ENCODE data around the gene LAMTOR5.

DNA sequence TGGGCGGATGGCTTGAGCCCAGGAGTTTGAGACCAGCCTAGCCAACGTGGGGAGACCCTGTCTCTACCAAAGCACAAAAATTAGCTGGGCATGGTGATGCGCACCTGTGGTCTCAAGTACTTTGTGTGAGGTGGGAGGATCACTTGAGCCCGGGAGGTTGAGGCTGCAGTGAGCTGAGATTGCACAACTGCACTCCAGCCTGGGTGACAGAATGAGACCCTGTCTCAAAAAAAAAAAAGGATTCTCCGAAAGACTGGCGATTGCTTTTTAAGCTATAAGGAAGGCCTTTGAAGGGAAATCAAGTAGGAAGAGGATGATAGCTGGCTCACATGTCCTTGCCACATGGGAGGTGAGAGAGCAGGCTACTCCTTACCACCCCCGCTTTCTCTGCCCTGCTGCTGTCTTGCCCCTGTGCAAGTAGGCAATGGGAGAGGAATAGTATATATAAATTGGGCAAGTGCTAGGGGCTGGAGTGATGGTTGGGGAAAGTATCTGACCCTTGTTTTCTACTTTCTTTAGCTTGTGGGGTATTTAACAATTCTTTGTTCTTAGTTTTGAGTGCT is 3.8 kb upstream of the LAMTOR5 start:
- no peak for TF ChIP-seq TAF1 (IDR thresholded peaks at IDR 0.05; ENCODE audit: borderline replicate concordance, insufficient read depth, low read length)
- TF ChIP-seq, protein P1, sequence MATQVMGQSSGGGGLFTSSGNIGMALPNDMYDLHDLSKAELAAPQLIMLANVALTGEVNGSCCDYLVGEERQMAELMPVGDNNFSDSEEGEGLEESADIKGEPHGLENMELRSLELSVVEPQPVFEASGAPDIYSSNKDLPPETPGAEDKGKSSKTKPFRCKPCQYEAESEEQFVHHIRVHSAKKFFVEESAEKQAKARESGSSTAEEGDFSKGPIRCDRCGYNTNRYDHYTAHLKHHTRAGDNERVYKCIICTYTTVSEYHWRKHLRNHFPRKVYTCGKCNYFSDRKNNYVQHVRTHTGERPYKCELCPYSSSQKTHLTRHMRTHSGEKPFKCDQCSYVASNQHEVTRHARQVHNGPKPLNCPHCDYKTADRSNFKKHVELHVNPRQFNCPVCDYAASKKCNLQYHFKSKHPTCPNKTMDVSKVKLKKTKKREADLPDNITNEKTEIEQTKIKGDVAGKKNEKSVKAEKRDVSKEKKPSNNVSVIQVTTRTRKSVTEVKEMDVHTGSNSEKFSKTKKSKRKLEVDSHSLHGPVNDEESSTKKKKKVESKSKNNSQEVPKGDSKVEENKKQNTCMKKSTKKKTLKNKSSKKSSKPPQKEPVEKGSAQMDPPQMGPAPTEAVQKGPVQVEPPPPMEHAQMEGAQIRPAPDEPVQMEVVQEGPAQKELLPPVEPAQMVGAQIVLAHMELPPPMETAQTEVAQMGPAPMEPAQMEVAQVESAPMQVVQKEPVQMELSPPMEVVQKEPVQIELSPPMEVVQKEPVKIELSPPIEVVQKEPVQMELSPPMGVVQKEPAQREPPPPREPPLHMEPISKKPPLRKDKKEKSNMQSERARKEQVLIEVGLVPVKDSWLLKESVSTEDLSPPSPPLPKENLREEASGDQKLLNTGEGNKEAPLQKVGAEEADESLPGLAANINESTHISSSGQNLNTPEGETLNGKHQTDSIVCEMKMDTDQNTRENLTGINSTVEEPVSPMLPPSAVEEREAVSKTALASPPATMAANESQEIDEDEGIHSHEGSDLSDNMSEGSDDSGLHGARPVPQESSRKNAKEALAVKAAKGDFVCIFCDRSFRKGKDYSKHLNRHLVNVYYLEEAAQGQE (IDR thresholded peaks at IDR 0.05; ENCODE audit: insufficient read depth in 1 of 2, low read depth in 2 of 2, low read length in 2 of 2), result no peak
